Keratinocyte (primary cell): ENCODE data around the gene OSBPL10.

Experiments
- CTCF ChIP-seq, 3 experiments: IDR thresholded peaks in 1 of 3; conservative IDR thresholded peaks in 1 of 3; optimal IDR thresholded peaks in 1 of 3; 2 replicates in 2 of 3; 3 replicates in 1 of 3; pipeline versions ENCODE3 to v1.5.1; 2011; ENCODE audit warnings: low read length in 3 of 3, mild to moderate bottlenecking in 3 of 3, moderate library complexity in 2 of 3, control low read depth in 1 of 3, inconsistent platforms in 1 of 3; ENCODE audit not compliant: insufficient read depth in 2 of 3; ENCODE audit errors: extremely low read depth in 1 of 3
- EZH2 ChIP-seq: IDR thresholded peaks from one replicate; pipeline ENCODE4 v1.6.1; 2012; ENCODE audit warnings: inconsistent platforms, mild to moderate bottlenecking, low read length, moderate library complexity

GRCh38 chr3:31763731-31764130, 217.3 kb downstream of the OSBPL10 start:
- TF ChIP-seq CTCF (optimal IDR thresholded peaks at IDR 0.05 in 1 of 3, IDR thresholded peaks at IDR 0.05 in 1 of 3, conservative IDR thresholded peaks at IDR 0.05 in 1 of 3; ENCODE audit: extremely low read depth in 1 of 3, insufficient read depth in 2 of 3, low read length in 3 of 3) (no peak), EZH2 (no peak)
